Neutrophil (primary cell): ENCODE results near the gene DSCAML1.

ENCODE experiments used
- H3K27ac ChIP-seq: fragments of 200-600 bp; sonication (generic); 2 replicates; pipeline ENCODE4 v1.5.1; 2016; ENCODE audit warnings: mild to moderate bottlenecking, moderate library complexity
- H3K27me3 ChIP-seq: fragments of 200-600 bp; sonication (generic); 2 replicates; pipeline ENCODE4 v1.6.0; 2016; ENCODE audit warnings: mild to moderate bottlenecking
- H3K36me3 ChIP-seq: fragments of 200-600 bp; sonication (generic); 2 replicates; pipeline ENCODE4 v1.5.1; 2017
- H3K4me1 ChIP-seq, 2 experiments: fragments of 200-600 bp in 1 of 2; sonication (generic) in 1 of 2; 1 replicate in 1 of 2; 2 replicates in 1 of 2; pipeline versions ENCODE4 v1.5.1 to v1.6.1; 2013 to 2016; ENCODE audit warnings: low read depth in 1 of 2, low read length in 1 of 2, mild to moderate bottlenecking in 1 of 2, moderate library complexity in 1 of 2; ENCODE audit not compliant: control insufficient read depth in 1 of 2, insufficient read depth in 1 of 2
- H3K4me3 ChIP-seq, 2 experiments: fragments of 200-600 bp in 1 of 2; sonication (generic) in 1 of 2; 1 replicate in 1 of 2; 2 replicates in 1 of 2; pipeline ENCODE4 v1.5.1; 2013 to 2016; ENCODE audit warnings: low read depth in 1 of 2, low read length in 1 of 2, mild to moderate bottlenecking in 1 of 2, moderate library complexity in 1 of 2
- H3K9me3 ChIP-seq: fragments of 200-600 bp; sonication (generic); 2 replicates; pipeline ENCODE4 v1.5.1; 2016
- CTCF ChIP-seq: fragments of 200-600 bp; sonication (generic); IDR thresholded peaks from 2 replicates; pipeline ENCODE4 v1.5.1; 2016; ENCODE audit warnings: antibody characterized with exemption

DSCAML1 gene

GRCh38 chr11:117610901-117611300, 186.1 kb downstream of the DSCAML1 start:
- Histone ChIP-seq H3K27me3 (peaks cover 42% of the 10 kb centered on the region), H3K9me3 (no peaks in the 10 kb centered on the region), H3K27ac (no peak overlapping the region), H3K4me3 (no peak overlapping the region), H3K4me1 (no peaks in the 10 kb centered on the region), H3K36me3 (no peaks in the 10 kb centered on the region)
- no peak for TF ChIP-seq CTCF

GRCh38 chr11:117610045-117610444, 187.0 kb downstream of the DSCAML1 start:
- no peak for TF ChIP-seq CTCF
- Histone ChIP-seq H3K9me3 (no peaks in the 10 kb centered on the region), H3K4me3 (no peak overlapping the region), H3K27ac (no peak overlapping the region), H3K27me3 (peaks cover 38% of the 10 kb centered on the region), H3K36me3 (no peaks in the 10 kb centered on the region), H3K4me1 (no peaks in the 10 kb centered on the region)

- no peak overlapping the region for H3K27ac ChIP-seq
- no peak overlapping the region for H3K4me3 ChIP-seq
- H3K27me3 ChIP-seq: peaks cover 25% of the 10 kb centered on the region
- no peaks in the 10 kb centered on the region for H3K9me3 ChIP-seq
- H3K4me1 ChIP-seq: no peaks in the 10 kb centered on the region
- TF ChIP-seq CTCF: no peak
- no peaks in the 10 kb centered on the region for H3K36me3 ChIP-seq
These were observed 189.6 kb downstream of the DSCAML1 start for GRCh38 chr11:117607449-117607848.

GRCh38 chr11:117606790-117607189, 190.2 kb downstream of the DSCAML1 start:
- Histone ChIP-seq H3K36me3 (no peaks in the 10 kb centered on the region), H3K4me3 (no peak overlapping the region), H3K9me3 (no peaks in the 10 kb centered on the region), H3K4me1 (no peaks in the 10 kb centered on the region), H3K27me3 (peaks cover 25% of the 10 kb centered on the region), H3K27ac (no peak overlapping the region)
- no peak for TF ChIP-seq CTCF

GRCh38 chr11:117606211-117606610, 190.8 kb downstream of the DSCAML1 start:
- peaks cover 19% of the 10 kb centered on the region for H3K27me3 ChIP-seq
- no peaks in the 10 kb centered on the region for H3K9me3 ChIP-seq
- TF ChIP-seq CTCF: no peak
- H3K4me1 ChIP-seq: no peaks in the 10 kb centered on the region
- no peak overlapping the region for H3K27ac ChIP-seq
- no peak overlapping the region for H3K4me3 ChIP-seq
- no peaks in the 10 kb centered on the region for H3K36me3 ChIP-seq

- no peak overlapping the region for H3K27ac ChIP-seq
- no peak for TF ChIP-seq CTCF
- H3K4me1 ChIP-seq: no peaks in the 10 kb centered on the region
- peaks cover 19% of the 10 kb centered on the region for H3K27me3 ChIP-seq
- no peak overlapping the region for H3K4me3 ChIP-seq
- no peaks in the 10 kb centered on the region for H3K36me3 ChIP-seq
- H3K9me3 ChIP-seq: no peaks in the 10 kb centered on the region
These were observed 191.7 kb downstream of the DSCAML1 start for GRCh38 chr11:117605331-117605730.
